Panc1 (cell line): ENCODE results near the gene TLR10. TPM values are rescaled to one million over a fixed set of nuclear protein-coding genes. Genes with fewer than 3 reads are reported as not detected.

Source experiments
- ATAC-seq: fragments of 200-7000 bp; cut with Tn5 transposase; 2 replicates; pipeline ENCODE4 v1.9.1; 2020; ENCODE audit warnings: mild to moderate bottlenecking, moderate library complexity
- BruUV-seq: library from RNA; stranded (reverse); fragments of 400-500 nt; replicated peaks from 2 replicates; lab custom pipeline; 2021; lab: Mats Ljungman, UMichigan
- CTCF ChIA-PET: fragments of 300-600 bp; sonication (Branson Sonifier 250); formaldehyde crosslinking; loops from one replicate; lab custom pipeline; 2022; ENCODE audit warnings: antibody characterized with exemption; lab: Charles Lee
- POLR2A ChIA-PET: fragments of 300-600 bp; sonication (Branson Sonifier 250); formaldehyde crosslinking; loops from one replicate; lab custom pipeline; 2022; ENCODE audit warnings: antibody characterized with exemption; lab: Charles Lee
- DNase-seq: peaks from one replicate; pipeline ENCODE4 v3.0.0-alpha.2; 2010; ENCODE audit warnings: low read depth, low spot score
- H3K27ac ChIP-seq: 2 replicates; pipeline ENCODE4 v1.5.1; 2011; ENCODE audit warnings: mild to moderate bottlenecking, low read length, inconsistent platforms
- H3K27me3 ChIP-seq: fragments of 200-500 bp; sonication (Bioruptor generic); 2 replicates; pipeline ENCODE4 v1.6.0; 2014; ENCODE audit warnings: low read length, inconsistent platforms; ENCODE audit not compliant: control insufficient read depth, insufficient read depth
- H3K36me3 ChIP-seq: fragments of 200-500 bp; sonication (Bioruptor generic); 2 replicates; pipeline ENCODE4 v1.5.1; 2014; ENCODE audit warnings: inconsistent platforms, mild to moderate bottlenecking, low read length, moderate library complexity; ENCODE audit not compliant: control insufficient read depth, insufficient read depth
- H3K4me1 ChIP-seq: 2 replicates; pipeline ENCODE4 v1.5.1; 2011; ENCODE audit warnings: inconsistent platforms, mild to moderate bottlenecking, low read length, moderate library complexity; ENCODE audit not compliant: control insufficient read depth, insufficient read depth
- H3K4me3 ChIP-seq, 2 experiments: 2 replicates each; pipeline ENCODE4 v1.5.1; 2011 to 2012; ENCODE audit warnings: low read depth in 2 of 2, low read length in 2 of 2, mild to moderate bottlenecking in 2 of 2, inconsistent platforms in 1 of 2, moderate library complexity in 1 of 2
- H3K9me3 ChIP-seq: fragments of 200-500 bp; sonication (Bioruptor generic); 2 replicates; pipeline ENCODE4 v1.5.1; 2014; ENCODE audit warnings: low read depth, mild to moderate bottlenecking, inconsistent platforms, low read length, moderate library complexity; ENCODE audit not compliant: control insufficient read depth, insufficient read depth
- POLR2AphosphoS5 ChIP-seq: IDR thresholded peaks from 2 replicates; pipeline ENCODE4 v1.6.1; 2012; ENCODE audit warnings: mild to moderate bottlenecking, low read depth, low read length, moderate library complexity
- REST ChIP-seq, 2 experiments: IDR thresholded peaks; 2 replicates each; pipeline ENCODE4 v1.6.1; 2011 to 2012; ENCODE audit warnings: low read depth in 2 of 2, control low read depth in 1 of 2, low read length in 1 of 2, mild to moderate bottlenecking in 1 of 2, moderate library complexity in 1 of 2; ENCODE audit not compliant: insufficient read depth in 1 of 2
- SIN3A ChIP-seq: IDR thresholded peaks from 2 replicates; pipeline ENCODE4 v1.6.1; 2012; ENCODE audit warnings: low read depth, mild to moderate bottlenecking, low read length, moderate library complexity, borderline replicate concordance; ENCODE audit not compliant: insufficient read depth
- TCF7L2 ChIP-seq: IDR thresholded peaks from 2 replicates; pipeline ENCODE4 v1.6.1; 2011; ENCODE audit warnings: mild to moderate bottlenecking, low read depth, low read length, inconsistent platforms
- in situ Hi-C: cut with HindIII; loops from 2 replicates; pipeline ENCODE4 v1.10.0; 2016; ENCODE audit warnings: low sequenced_read_pairs, low pct_unique_long_range_greater_than_20kb
- intact Hi-C: fragments of 100-400 bp; cut with micrococcal nuclease; formaldehyde crosslinking; loops from one replicate; pipeline ENCODE4 v1.10.0; 2022; ENCODE audit not compliant: unreplicated experiment
- total RNA-seq: library from RNA; stranded (reverse); gene quantifications from one replicate; pipeline ENCODE4 v1.2.1, GENCODE V29; 2021; ENCODE audit not compliant: unreplicated experiment
- TF ChIP-seq, protein P1 (sequence below): fragments of 450-650 bp; IDR thresholded peaks from 2 replicates; pipeline ENCODE4 v1.5.1; 2017; ENCODE audit warnings: mild to moderate bottlenecking

The TLR10 gene
- total RNA-seq, 1 experiment from 2014 or later, result 0.05 TPM

GRCh38 chr4:38740303-38740702, 42.5 kb downstream of the TLR10 start:
- ChIA-PET CTCF (no interaction called here), POLR2A (no interaction called here)
- no peak for ATAC-seq
- no peak overlapping the region for H3K4me3 ChIP-seq
- H3K27me3 ChIP-seq, result no peaks in the 10 kb centered on the region
- no peaks in the 10 kb centered on the region for H3K9me3 ChIP-seq
- DNase-seq, result no peak
- H3K4me1 ChIP-seq, result no peaks in the 10 kb centered on the region
- TF ChIP-seq SIN3A (no peak), REST (IDR thresholded peaks at IDR 0.05; ENCODE audit: insufficient read depth in 1 of 2, low read depth in 2 of 2, low read length in 1 of 2) (no peak), POLR2AphosphoS5 (no peak), TCF7L2 (no peak)
- TF ChIP-seq, protein P1, sequence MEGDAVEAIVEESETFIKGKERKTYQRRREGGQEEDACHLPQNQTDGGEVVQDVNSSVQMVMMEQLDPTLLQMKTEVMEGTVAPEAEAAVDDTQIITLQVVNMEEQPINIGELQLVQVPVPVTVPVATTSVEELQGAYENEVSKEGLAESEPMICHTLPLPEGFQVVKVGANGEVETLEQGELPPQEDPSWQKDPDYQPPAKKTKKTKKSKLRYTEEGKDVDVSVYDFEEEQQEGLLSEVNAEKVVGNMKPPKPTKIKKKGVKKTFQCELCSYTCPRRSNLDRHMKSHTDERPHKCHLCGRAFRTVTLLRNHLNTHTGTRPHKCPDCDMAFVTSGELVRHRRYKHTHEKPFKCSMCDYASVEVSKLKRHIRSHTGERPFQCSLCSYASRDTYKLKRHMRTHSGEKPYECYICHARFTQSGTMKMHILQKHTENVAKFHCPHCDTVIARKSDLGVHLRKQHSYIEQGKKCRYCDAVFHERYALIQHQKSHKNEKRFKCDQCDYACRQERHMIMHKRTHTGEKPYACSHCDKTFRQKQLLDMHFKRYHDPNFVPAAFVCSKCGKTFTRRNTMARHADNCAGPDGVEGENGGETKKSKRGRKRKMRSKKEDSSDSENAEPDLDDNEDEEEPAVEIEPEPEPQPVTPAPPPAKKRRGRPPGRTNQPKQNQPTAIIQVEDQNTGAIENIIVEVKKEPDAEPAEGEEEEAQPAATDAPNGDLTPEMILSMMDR, result no peak
- intact Hi-C loops (no loop called here), in situ Hi-C loops (no loop called here)
- no peaks in the 10 kb centered on the region for H3K36me3 ChIP-seq
- no TSS peak for BruUV-seq
- H3K27ac ChIP-seq, result no peak overlapping the region

DNA sequence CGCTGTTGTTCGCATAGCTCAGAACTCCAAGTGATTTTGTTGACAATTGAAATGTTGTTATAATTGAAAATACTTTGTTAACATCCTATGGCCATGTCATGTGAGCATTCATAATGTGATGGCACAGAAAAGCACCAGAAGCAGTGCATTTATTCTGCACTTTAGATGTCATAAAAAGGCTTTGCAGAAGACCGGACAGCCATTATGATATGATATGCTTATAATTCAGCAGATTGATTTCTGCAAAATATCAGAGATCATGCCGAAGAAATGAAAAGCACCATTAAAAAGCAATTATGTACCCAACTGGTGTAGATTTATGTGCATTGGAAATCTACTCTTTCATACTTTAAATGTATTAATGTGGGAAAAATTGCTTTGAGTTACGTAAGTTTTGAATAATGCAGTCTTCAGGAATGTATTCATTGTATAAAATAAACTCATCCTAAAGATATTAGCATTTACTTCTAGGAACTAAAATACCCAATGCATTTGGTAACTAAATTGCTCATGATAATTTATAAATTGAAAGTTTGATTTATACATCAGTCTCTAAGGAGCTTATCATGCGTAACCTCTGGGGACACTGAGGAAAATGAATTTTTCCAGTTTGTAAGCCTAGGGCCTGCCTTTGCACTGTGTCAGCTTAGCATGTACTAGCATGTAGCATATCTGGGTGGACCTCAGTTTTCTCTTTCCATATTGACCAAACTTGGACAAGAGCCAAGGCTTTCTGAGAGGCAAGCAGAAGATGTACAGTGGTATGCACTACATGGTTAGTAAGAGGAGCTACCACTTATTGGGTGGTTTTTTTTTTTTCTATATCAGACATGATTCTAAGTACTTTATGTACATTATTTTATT, 43.6 kb downstream of the TLR10 start:
- no peak overlapping the region for H3K4me3 ChIP-seq
- H3K36me3 ChIP-seq, result no peaks in the 10 kb centered on the region
- POLR2A ChIA-PET, result no interaction called here
- DNase-seq, result no peak
- no peak for ATAC-seq
- H3K9me3 ChIP-seq, result no peaks in the 10 kb centered on the region
- H3K27ac ChIP-seq, result no peak overlapping the region
- TF ChIP-seq TCF7L2 (no peak), REST (IDR thresholded peaks at IDR 0.05; ENCODE audit: insufficient read depth in 1 of 2, low read depth in 2 of 2, low read length in 1 of 2) (no peak), POLR2AphosphoS5 (no peak), SIN3A (no peak)
- TF ChIP-seq, protein P1, result no peak
- intact Hi-C loops (no loop called here), in situ Hi-C loops (no loop called here)
- CTCF ChIA-PET, result interaction anchor here (0.7 kb wide), 1 partner anchor 65 kb away, joined by 3 read pairs; the partner anchor contains the start of gene TLR1
- H3K4me1 ChIP-seq, result no peaks in the 10 kb centered on the region
- no TSS peak for BruUV-seq
- H3K27me3 ChIP-seq, result no peaks in the 10 kb centered on the region
